Measurements from ENCODE around the gene DRD4. TPM values are rescaled to one million over a fixed set of nuclear protein-coding genes. Genes with fewer than 3 reads are reported as not detected.

DRD4 gene
- total and polyA plus RNA-seq, 2 of the 13 experiments (the other 11 are each of a cell fraction or from before 2014, with no cell fraction given), result 0.09 to 0.13 TPM

- peak; percentile 29; the same call in 1 of the 2 replicates for TF ChIP-seq ZNF574 (CRISPR knock-in tag; IDR thresholded peaks at IDR 0.05)
- TF ChIP-seq SAP130 (CRISPR knock-in tag; IDR thresholded peaks at IDR 0.05; ENCODE audit: low read depth), result peak; percentile 69
- no peak for TF ChIP-seq NR2F6 (IDR thresholded peaks at IDR 0.05)
- TF ChIP-seq NR2F6 (CRISPR knock-in tag; IDR thresholded peaks at IDR 0.05), result peak; percentile 52; the same call in 1 of the 2 replicates
- TF ChIP-seq ZBTB4 (CRISPR knock-in tag; IDR thresholded peaks at IDR 0.05; ENCODE audit: borderline replicate concordance), result peak; percentile 86; the same call in 1 of the 2 replicates
- TF ChIP-seq TSC22D2 (CRISPR knock-in tag; IDR thresholded peaks at IDR 0.05; ENCODE audit: borderline replicate concordance), result no peak
- TF ChIP-seq SOX13 (IDR thresholded peaks at IDR 0.05), result no peak
- TF ChIP-seq SOX13 (CRISPR knock-in tag; conservative IDR thresholded peaks at IDR 0.05 in 1 of 2, IDR thresholded peaks at IDR 0.05 in 1 of 2), result peak in 1 of 2 experiments; percentile 27; a peak in 1 of 4 replicates
- peak; percentile 71 for TF ChIP-seq ESRRA (CRISPR knock-in tag; IDR thresholded peaks at IDR 0.05; ENCODE audit: low read depth)
- no peak for TF ChIP-seq RFXANK (CRISPR knock-in tag; IDR thresholded peaks at IDR 0.05)
- TF ChIP-seq ZNF562 (CRISPR knock-in tag; IDR thresholded peaks at IDR 0.05; ENCODE audit: borderline replicate concordance), result no peak
- TF ChIP-seq HNF4A (CRISPR knock-in tag; IDR thresholded peaks at IDR 0.05), result peak; percentile 95
- TF ChIP-seq HOXA3 (CRISPR knock-in tag; IDR thresholded peaks at IDR 0.05), result peak; percentile 75; the same call in 1 of the 2 replicates
- peak; percentile 53 for TF ChIP-seq ZBTB38 (CRISPR knock-in tag; IDR thresholded peaks at IDR 0.05)
- peak; percentile 43 for TF ChIP-seq PATZ1 (CRISPR knock-in tag; IDR thresholded peaks at IDR 0.05)
- no peak for TF ChIP-seq PHF20 (CRISPR knock-in tag; IDR thresholded peaks at IDR 0.05)
- TF ChIP-seq HNRNPL (IDR thresholded peaks at IDR 0.05; ENCODE audit: low read depth, low read length), result peak; percentile 85
- TF ChIP-seq NCOR1 (IDR thresholded peaks at IDR 0.05; ENCODE audit: borderline replicate concordance, low read length), result peak; percentile 91
- peak; percentile 12; the same call in 1 of the 2 replicates for TF ChIP-seq FOXO1 (CRISPR knock-in tag; IDR thresholded peaks at IDR 0.05)
- peak; percentile 28; the same call in 1 of the 2 replicates for TF ChIP-seq PPARG (CRISPR knock-in tag; conservative IDR thresholded peaks at IDR 0.05)
Observed at GRCh38 chr11:657691-658126, 20.6 kb downstream of the DRD4 start (continued).

All from HepG2 (cell line).